SU-DHL-6 (cell line): ENCODE results near the gene ADCY5.
A peak's percentile ranks its signal among the peaks of the same experiment; 100 is the strongest.
"Not testable (repeated sequence)": the region's sequence is repeated elsewhere in the genome, so short reads cannot be mapped to it uniquely, and the experiment has no call there.

Source experiments
- H2AFZ ChIP-seq: fragments of 200-600 bp; sonication (generic); 2 replicates; pipeline ENCODE4 v1.6.1; 2014; ENCODE audit warnings: low read depth, mild to moderate bottlenecking, moderate library complexity, mixed read lengths, antibody characterized with exemption, low read length; ENCODE audit not compliant: severe bottlenecking
- H3F3A ChIP-seq: fragments of 200-600 bp; shearing (Covaris generic); 2 replicates; pipeline ENCODE4 v1.6.0; 2016; ENCODE audit warnings: antibody characterized with exemption, mild to moderate bottlenecking; ENCODE audit not compliant: insufficient read depth
- H3K27ac ChIP-seq: fragments of 200-600 bp; sonication (generic); 2 replicates; pipeline ENCODE4 v1.5.1; 2016; ENCODE audit warnings: low read depth, mild to moderate bottlenecking, low read length, moderate library complexity, mixed read lengths
- H3K27me3 ChIP-seq: fragments of 200-600 bp; sonication (generic), shearing (Covaris generic); 2 replicates; pipeline ENCODE4 v1.6.0; 2014; ENCODE audit warnings: mild to moderate bottlenecking, low read length
- H3K36me3 ChIP-seq: fragments of 200-600 bp; sonication (generic); 2 replicates; pipeline ENCODE4 v1.6.1; 2014; ENCODE audit warnings: mild to moderate bottlenecking, low read length, mixed read lengths
- H3K4me2 ChIP-seq: fragments of 300-600, 200-600 bp; shearing (Covaris generic), sonication (generic); 2 replicates; pipeline ENCODE4 v1.6.0; 2014; ENCODE audit warnings: low read length, low read depth, mild to moderate bottlenecking; ENCODE audit not compliant: poor library complexity, severe bottlenecking
- H3K4me3 ChIP-seq: fragments of 200-600 bp; sonication (generic); 2 replicates; pipeline ENCODE4 v1.5.1; 2014; ENCODE audit warnings: antibody characterized with exemption, low read length, mild to moderate bottlenecking, mixed read lengths; ENCODE audit not compliant: insufficient read depth, poor library complexity, severe bottlenecking
- H3K79me2 ChIP-seq: fragments of 200-600 bp; sonication (generic); 2 replicates; pipeline ENCODE4 v1.6.1; 2014; ENCODE audit warnings: mild to moderate bottlenecking, low read length, moderate library complexity; ENCODE audit not compliant: insufficient read depth
- H3K9ac ChIP-seq: fragments of 200-600 bp; sonication (generic); 2 replicates; pipeline ENCODE4 v1.7.0; 2014; ENCODE audit warnings: mild to moderate bottlenecking, low read length
- H3K9me2 ChIP-seq: fragments of 200-600 bp; sonication (generic); replicated peaks from 2 replicates; pipeline ENCODE4 v1.6.1; 2014; ENCODE audit warnings: low read length; ENCODE audit not compliant: insufficient read depth
- H3K9me3 ChIP-seq: fragments of 200-600 bp; sonication (generic); 2 replicates; pipeline ENCODE4 v1.6.1; 2014; ENCODE audit warnings: low read length, mixed read lengths; ENCODE audit not compliant: insufficient read depth
- H4K20me1 ChIP-seq: fragments of 200-600 bp; sonication (generic); 2 replicates; pipeline ENCODE4 v1.6.1; 2014; ENCODE audit warnings: low read depth, mild to moderate bottlenecking, antibody characterized with exemption, low read length, moderate library complexity, mixed read lengths
- CTCF ChIP-seq: fragments of 200-600 bp; sonication (generic); IDR thresholded peaks from one replicate; pipeline ENCODE4 v1.5.1; 2017; ENCODE audit warnings: antibody characterized with exemption, mild to moderate bottlenecking, low read length, moderate library complexity; ENCODE audit not compliant: insufficient read depth, poor library complexity, severe bottlenecking
- EZH2phosphoT487 ChIP-seq: fragments of 200-600 bp; sonication (generic), shearing (Covaris generic); conservative IDR thresholded peaks from 2 replicates; pipeline ENCODE4 v1.6.1; 2018; ENCODE audit warnings: mild to moderate bottlenecking, antibody characterized with exemption, low read length, moderate library complexity, mixed read lengths

Gene ADCY5

DNA sequence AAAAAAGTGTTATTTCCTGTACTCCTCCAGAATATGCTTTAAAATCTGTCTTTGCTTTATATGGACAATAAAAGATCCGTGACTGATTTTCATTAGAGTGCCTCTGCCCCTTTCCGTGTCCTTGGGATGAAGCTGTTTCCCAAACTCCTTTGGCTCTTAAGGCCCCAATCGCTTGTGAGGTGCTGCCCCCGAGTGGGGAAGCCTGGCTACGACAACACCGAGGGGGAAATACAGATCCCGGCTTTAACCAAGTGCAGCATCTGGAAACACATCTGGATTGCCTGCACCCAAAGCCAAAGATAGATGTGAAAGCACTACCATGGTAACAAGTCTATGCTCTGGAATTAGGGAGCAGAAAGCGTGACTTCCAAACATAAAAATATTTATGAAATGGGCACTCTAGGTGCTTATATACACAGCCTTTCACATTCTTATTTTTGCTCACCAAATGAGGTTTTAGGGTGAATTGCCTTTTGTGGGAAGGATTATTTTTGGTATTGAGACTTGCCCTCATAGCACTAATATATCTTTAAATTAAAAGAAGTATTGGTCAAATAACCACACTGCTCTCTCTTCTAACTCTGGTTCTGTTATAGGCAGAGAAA, 40.6 kb upstream of the ADCY5 start:
- Histone ChIP-seq H3K36me3 (no peaks in the 10 kb centered on the region), H3K9me3 (no peaks in the 10 kb centered on the region), H3K4me2 (no peak overlapping the region), H4K20me1 (no peaks in the 10 kb centered on the region), H3K79me2 (no peaks in the 10 kb centered on the region), H3K4me3 (no peak overlapping the region), H3F3A (no peaks in the 10 kb centered on the region), H3K27me3 (no peaks in the 10 kb centered on the region), H3K9ac (no peak overlapping the region), H2AFZ (no peak overlapping the region), H3K27ac (no peak overlapping the region), H3K9me2 (no peaks in the 10 kb centered on the region)
- TF ChIP-seq CTCF (peak; percentile 79), EZH2phosphoT487 (no peak)

- Histone ChIP-seq H3K27ac (no peak overlapping the region), H3K27me3 (no peaks in the 10 kb centered on the region), H3K4me3 (no peak overlapping the region), H3K9ac (no peak overlapping the region), H3K36me3 (no peaks in the 10 kb centered on the region), H2AFZ (no peak overlapping the region), H3K4me2 (no peak overlapping the region), H3K79me2 (no peaks in the 10 kb centered on the region), H3K9me2 (no peaks in the 10 kb centered on the region), H4K20me1 (no peaks in the 10 kb centered on the region), H3K9me3 (no peaks in the 10 kb centered on the region), H3F3A (no peaks in the 10 kb centered on the region)
- no peak for TF ChIP-seq EZH2phosphoT487
- no peak for TF ChIP-seq CTCF
Measured at GRCh38 chr3:123488645-123489347, 39.9 kb upstream of the ADCY5 start.

DNA sequence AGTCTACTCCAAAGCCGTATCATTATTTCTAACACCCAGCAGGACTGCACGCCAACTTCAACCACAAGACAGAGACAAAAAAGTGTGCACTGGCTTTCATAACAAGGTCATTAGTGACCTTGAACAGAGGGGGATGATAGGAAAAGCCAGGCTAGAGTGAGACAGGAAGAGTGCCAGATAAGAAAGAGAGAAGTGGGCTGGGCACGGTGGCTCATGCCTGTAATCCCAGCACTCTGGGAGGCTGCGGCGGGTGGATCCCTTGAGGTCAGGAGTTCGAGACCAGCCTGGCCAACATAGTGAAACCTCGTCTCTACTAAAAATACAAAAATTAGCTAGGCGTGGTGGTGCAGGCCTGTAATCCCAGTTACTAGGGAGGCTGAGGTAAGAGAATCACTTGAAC, 38.2 kb upstream of the ADCY5 start:
- H3K9me3 ChIP-seq, H4K20me1 ChIP-seq, H3K9ac ChIP-seq, H3K27ac ChIP-seq, H2AFZ ChIP-seq, H3F3A ChIP-seq, H3K36me3 ChIP-seq, H3K79me2 ChIP-seq, H3K4me2 ChIP-seq, H3K9me2 ChIP-seq, H3K27me3 ChIP-seq, H3K4me3 ChIP-seq: not testable (repeated sequence)

DNA sequence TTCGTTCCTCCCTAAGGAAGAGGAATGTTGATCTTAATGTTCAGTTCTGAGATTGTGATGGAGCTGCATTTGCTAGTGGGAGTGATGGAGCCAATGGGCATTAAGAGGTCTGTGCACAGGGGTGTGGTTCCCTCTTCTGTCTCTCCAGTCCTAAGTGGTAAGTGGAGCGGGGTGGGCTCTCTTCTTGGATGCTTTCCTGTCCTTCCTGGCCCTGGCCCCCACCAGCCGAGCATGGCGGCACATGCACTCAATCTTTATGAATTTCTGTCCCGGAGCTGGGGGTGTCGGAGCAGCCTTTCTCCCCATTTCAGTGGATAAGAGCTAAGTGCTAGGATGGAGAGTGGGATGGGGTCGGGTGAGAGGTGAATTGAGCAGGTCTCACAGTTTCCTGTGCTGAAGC, 37.6 kb upstream of the ADCY5 start:
- Histone ChIP-seq H3F3A (no peaks in the 10 kb centered on the region), H3K79me2 (no peaks in the 10 kb centered on the region), H3K4me2 (no peak overlapping the region), H3K36me3 (no peaks in the 10 kb centered on the region), H4K20me1 (no peaks in the 10 kb centered on the region), H3K9ac (no peak overlapping the region), H2AFZ (no peak overlapping the region), H3K27ac (no peak overlapping the region), H3K9me2 (no peaks in the 10 kb centered on the region), H3K9me3 (no peaks in the 10 kb centered on the region), H3K27me3 (no peaks in the 10 kb centered on the region), H3K4me3 (no peak overlapping the region)
- no peak for TF ChIP-seq EZH2phosphoT487
- no peak for TF ChIP-seq CTCF
